Measurements from ENCODE around the gene DPYSL4.
"Not testable (repeated sequence)": the region's sequence is repeated elsewhere in the genome, so short reads cannot be mapped to it uniquely, and the experiment has no call there.

The DPYSL4 gene

GRCh38 chr10:132209130-132209529 lies 22.4 kb downstream of the DPYSL4 start:
- DNase-seq: no peak

DNA sequence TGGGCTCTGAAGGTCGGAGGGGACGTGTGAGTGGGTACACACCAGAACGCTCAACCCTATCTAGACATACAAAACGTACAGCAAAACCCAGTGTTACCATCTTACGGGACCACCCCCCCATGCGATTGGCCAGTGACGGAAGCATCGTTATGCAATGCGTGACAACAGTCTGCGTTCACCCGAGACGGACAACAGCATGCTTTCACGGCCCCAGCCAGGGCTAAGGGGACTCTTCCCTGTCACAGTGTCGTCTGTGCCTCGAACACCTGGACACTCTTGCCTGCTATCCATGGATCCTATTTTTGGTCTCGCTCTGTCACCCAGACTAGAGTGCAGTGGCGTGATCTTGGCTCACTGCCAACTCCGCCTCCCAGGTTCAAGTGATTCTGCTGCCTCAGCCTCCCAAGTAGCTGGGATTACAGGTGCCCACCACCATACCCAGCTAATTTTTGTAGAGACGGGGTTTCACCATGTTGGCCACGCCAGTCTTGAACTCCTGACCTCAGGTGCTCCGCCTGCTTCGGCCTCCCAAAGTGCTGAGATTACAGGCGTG lies 23.3 kb downstream of the DPYSL4 start:
- DNase-seq: no peak

DNA sequence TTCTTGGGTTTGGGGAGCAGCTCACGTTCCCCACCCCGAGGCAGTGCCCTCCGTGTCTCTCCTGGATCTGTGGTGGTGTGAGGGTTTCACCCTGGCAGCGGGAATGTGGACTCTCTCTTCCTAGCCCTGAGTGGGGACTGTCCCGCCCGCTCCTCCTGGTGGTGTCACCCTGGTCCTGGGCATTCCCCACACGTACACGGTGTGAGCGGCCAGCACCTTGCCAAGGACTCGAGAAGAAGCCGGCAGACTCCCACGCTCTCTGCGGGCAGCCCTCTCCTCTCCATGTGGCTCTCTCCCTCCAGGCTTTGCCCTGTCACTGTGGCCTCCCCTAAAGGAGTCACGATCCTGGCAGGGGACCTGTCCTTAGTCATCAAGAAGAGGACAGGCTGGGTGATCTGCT lies 24.0 kb downstream of the DPYSL4 start:
- no peak for DNase-seq

DNA sequence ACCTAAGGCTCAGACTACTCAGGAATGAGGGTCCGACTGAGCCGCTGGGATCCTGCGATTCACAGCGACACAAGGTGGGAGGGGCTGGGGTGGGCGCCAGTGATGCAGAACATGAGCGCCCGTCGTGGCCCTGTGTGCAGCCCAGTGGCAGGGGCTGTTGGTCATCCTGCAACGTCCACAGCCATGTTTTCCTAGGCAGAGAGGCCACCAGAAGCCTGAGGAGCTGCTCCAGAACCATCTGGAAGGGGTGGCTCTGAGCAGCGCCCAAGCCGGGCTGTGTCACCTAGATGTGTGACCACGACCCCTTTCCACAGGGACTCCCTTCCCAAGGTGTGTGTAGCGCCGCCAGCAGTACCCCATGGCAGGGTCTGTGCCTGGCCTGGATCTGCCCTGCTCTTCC lies 24.5 kb downstream of the DPYSL4 start:
- no peak for DNase-seq

DNA sequence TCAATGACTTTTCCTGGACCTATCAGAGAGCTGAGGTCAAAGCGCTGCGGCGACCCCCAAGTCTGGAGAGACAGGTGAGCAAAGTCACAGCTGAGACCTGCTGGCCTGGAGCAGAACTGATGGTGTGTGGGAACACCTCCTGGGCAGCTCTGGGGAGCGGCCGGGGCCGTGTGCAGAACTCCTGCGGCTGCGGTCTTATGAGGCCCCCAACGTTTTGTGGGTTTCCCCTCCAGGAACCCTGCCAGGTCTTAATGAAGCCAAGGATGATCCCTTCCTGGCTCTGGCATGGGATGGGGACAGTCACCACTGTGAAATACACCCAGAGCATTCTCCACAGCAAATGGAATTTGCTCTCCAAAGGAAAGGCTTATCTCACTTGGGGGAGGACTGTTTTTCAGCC lies 26.1 kb downstream of the DPYSL4 start:
- no peak for DNase-seq

GRCh38 chr10:132213917-132214316 lies 27.2 kb downstream of the DPYSL4 start:
- no peak for DNase-seq

DNA sequence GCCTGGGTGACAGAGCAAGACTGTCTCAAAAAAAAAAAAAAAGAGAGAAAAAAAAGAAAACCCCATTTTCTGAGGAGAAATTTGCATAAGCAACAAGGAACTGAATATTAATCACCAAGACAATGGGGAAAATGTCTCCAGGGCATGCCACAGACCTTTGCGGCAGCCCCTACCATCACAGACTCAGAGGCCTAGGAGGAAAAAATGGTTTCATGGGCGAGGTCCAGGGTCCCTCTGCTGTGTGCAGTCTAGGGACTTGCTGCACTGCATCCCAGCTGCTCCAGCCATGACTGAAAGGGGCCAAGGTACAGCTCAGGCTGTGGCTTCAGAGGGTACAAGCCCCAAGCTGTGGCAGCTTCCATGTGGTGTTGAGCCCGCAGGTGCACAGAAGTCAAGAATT lies 29.7 kb downstream of the DPYSL4 start:
- not testable (repeated sequence) for DNase-seq

- no peak for DNase-seq
Measured at GRCh38 chr10:132219486-132219885, 32.7 kb downstream of the DPYSL4 start.

GRCh38 chr10:132220061-132220460 lies 33.3 kb downstream of the DPYSL4 start:
- DNase-seq: no peak

- not testable (repeated sequence) for DNase-seq
Measured at GRCh38 chr10:132220996-132221395, 34.2 kb downstream of the DPYSL4 start.

- DNase-seq: no peak
Measured at GRCh38 chr10:132222726-132223125, 36.0 kb downstream of the DPYSL4 start.

DNA sequence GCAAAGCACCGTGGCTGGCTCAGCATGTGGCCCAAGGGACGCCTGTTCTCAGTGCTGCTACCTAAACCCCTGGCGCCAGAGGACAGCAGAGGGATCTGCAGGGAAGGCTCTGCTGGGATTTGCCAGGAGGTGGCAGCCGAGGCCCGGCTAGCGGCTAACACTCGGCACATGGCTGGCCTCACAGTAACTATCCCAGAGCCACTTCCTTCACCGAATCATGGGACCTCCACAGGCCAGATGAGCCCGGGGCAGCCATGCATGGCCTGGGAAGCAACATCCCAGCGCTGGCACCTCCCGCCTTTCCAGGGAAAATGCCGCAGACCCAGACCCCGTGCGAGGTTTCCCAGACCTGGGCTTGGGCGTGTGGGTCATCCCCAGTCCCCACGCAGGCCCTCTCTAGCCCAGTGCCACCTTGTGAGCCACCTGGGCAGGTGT lies 36.4 kb downstream of the DPYSL4 start:
- peak; percentile 50 for DNase-seq

DNA sequence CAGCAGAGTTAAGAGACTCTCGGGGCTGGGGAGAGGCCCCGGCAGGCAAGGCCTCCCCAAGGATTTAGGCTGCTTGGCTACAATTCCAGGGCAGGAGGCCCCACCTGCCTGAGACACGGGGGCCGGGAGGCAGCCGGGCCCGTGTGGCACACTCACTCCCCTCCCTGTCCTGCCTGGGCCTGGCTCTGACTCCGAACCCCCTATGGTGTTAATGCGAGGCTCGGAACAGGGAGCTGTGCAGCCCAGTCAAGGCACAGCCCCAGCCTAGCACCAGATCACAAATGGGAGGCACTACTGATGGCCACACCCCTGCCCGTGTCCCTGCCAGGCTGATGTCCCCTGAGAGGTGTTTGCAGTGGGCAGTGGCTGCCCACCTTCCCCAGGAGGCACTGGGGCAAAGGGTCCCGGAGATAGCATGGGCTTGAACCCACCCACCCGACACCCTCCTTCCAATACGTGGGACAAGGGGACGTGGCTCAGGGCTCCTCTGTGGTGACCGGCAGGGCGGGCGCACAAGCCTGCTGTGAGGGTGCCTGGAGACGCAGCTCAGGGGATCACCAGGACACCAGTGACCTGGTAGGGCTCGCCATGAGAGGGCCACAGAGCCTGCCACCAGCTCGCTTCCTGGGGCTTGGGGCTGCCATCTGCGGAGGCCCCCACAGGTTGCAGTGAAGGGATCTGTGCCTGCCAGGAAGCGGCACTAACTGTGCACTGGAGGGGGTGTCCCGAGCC lies 37.0 kb downstream of the DPYSL4 start:
- no peak for DNase-seq

DNA sequence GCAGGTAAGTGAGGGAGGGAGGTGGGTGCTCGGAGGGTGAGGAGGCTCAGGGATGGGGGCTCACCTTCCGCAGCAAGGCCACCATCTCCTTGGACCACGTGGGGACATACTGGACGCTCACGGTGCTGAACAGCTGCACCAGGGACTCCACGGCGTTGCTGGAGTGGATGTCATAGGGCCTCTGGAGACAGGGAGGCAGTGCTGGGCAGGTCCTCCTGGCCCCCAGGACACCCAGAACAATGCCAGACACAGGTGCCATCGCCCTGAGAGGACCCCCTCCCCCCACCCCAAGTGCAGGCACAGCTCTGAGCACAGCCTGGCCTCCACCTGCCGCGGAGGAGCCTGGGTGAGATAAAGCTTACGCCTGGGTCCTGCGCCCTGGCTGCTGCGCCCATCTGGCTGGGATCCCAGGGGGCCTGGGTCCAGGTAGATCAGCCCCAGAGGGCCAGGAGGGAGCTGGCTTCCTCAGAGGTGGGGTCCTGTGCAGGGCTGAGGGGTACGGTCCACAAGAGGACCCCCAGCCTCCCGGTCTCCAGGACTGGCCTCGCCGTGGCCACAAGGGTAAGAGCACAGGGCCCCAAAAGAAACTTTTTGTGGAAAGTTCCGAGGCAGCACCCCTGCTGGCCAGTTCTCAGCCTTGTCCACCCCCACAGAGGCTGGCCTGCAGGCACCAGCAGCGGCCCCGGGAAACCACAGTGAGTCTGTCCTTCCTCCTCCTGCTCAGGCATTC lies 37.8 kb downstream of the DPYSL4 start:
- no peak for DNase-seq

DNA sequence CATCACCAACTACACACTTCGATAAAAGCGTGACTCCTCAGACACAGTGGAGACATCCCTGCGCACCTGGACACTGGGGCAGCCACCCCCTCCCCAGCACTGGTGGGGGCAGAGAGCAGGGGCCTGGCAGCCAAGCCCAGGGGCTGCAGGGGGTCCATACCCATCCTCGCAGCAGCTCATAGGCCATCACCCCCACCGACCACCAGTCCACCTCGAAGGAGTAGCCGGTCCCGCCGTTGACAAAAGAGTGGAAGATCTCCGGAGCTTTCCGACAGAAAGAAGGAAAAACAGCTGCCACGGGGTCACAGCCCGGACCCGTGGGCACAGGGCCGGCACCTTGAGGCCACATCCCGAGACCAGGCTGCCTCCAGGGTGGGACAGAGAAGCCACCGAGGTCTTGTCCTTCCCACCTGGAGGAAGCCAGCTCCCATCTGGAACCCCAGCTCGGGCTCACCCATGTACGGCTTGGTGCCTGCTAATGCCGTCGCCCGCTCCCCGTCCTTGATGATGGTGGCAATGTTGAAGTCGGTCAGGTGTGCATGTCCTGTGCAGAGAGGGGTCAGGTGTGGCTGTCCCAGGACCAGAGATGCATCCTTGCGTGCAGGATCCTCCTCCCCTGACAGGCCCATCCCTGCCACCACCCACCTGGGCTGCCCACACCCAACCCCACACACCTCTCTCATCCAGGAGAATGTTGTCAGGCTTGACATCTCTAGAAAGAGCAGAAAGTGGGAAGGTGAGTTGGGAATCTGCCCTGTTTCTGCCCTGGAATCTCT lies 38.5 kb downstream of the DPYSL4 start:
- no peak for DNase-seq

DNA sequence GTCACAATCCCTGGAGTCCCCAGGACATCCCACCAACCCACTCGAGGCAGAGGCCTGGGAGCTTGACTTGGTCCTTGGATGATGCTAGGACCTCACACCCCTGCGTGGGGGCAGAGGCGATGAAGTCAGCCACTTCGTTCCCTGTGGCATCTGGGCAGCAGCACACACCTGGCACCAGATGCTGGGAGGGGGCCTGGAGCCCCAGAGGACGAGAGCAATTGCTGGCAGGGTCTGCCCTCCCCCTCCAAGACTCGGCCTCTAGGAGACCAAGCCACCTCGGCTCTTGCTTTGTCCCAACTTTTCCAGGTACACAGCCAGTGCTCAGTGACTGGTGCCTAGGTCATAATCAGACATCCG lies 39.1 kb downstream of the DPYSL4 start:
- DNase-seq: no peak

- no peak for DNase-seq
Measured at GRCh38 chr10:132226586-132227405, 40.0 kb downstream of the DPYSL4 start.

DNA sequence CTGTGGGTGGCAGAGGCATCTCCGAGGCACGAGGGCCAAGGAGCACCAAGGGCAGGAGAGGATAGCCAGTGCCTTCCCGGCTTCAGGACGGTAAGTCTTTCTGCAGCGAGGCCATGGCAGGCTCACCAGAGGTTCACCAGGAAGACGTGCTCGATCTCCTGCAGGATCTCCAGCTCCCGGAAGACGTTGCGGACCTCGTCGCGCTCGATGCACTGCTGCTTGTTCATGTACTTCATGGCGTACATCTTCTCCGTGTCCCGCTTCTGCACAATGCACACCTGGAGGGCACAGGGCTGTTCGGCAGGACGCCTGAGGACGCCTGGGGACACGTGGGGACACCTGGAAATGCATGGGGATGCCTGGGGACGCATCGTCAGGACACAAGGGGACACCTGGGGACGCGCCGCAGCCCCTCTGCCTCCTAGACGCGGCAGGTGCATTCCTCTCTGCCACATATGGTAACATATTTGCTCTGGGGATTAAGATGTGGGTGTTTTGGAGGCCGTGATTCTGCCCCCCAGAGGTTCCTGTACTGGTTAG lies 41.2 kb downstream of the DPYSL4 start:
- DNase-seq: no peak

- no peak for DNase-seq
Measured at GRCh38 chr10:132228616-132229015, 41.9 kb downstream of the DPYSL4 start.

DNA sequence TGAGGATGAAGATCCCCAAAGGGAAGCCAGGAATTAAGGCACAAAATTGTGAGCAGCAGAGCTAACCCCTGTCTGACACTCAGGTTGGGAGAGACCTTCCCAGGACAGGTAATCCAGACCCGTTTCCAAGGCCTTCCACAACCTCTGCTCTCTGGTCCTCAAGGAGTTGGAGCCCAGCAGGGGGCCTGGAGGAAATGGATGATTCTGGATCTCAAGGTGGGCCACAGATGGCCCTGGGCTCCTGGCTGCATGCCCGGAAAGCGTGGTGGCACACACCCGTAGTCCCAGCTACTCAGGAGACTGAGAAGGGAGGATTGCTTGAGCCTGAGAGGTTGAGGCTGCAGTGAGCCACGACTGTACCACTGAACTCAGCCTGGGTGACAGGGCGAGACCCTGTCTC lies 42.3 kb downstream of the DPYSL4 start:
- no peak for DNase-seq

DNA sequence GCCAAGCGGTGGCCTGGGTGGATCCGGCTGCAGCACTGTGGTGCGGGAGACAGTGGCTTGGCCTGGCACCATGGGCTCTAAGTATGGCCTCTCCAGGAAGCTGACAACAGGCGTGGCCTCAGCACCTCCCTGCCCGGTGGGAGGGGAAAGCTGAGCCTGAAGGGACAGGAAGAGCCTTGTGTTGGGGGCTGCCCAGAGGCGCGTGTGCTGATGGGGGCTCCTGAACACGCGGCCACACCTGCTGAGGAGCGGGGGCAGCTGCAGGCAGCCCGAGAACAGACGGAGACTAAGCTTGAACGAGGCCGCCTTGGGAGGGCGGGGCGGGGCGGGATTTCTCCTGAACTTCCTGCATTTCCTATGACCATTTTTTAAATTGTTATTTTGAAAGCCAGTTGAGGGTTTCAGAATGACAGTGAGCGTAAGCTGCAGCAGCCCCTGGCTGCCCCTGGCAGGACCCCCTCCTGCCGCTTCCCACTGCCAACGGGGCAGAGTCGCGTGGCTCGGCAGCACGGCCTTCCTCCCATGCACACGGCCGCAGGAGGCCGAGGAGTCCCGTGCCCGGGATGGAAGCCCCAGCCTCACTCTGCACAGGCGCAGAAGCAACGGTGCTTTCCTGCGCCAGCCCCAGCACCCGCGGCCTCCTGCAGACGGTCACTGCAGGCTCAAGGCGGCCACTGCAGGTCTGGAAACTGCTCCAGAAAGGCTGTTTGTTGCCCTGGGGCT lies 43.2 kb downstream of the DPYSL4 start:
- DNase-seq: no peak
